Heart right ventricle (tissue), 16 donors: ENCODE results near the gene CORO2B. TPM values are rescaled to one million over a fixed set of nuclear protein-coding genes. Genes with fewer than 3 reads are reported as not detected.

Experiments
- ATAC-seq, 8 donors: fragments of 200-7000 bp; cut with Tn5 transposase; one replicate each; pipeline ENCODE4 v1.9.1; 2020; ENCODE audit warnings: mild to moderate bottlenecking in 8 of 8, moderate library complexity in 8 of 8, moderate number of reproducible peaks in 1 of 8
- DNase-seq, 2 donors: peaks; one replicate each; pipeline ENCODE4 v3.0.0-alpha.2; 2020
- H3K27ac ChIP-seq, 10 donors: fragments of 200-600 bp; sonication (generic) in 2 of 10; one replicate each; pipeline versions ENCODE4 v1.5.0 to v1.8.0; 2020 to 2022; ENCODE audit warnings: mild to moderate bottlenecking in 3 of 10
- H3K27me3 ChIP-seq, 7 donors: fragments of 200-600 bp; one replicate each; pipeline ENCODE4 v1.8.0; 2021 to 2022; ENCODE audit warnings: mild to moderate bottlenecking in 2 of 7
- H3K36me3 ChIP-seq, 9 donors: fragments of 200-600 bp; sonication (generic) in 1 of 9; one replicate each; pipeline versions ENCODE4 v1.5.0 to v1.8.0; 2020 to 2022; ENCODE audit warnings: mild to moderate bottlenecking in 2 of 9
- H3K4me1 ChIP-seq, 9 donors: fragments of 200-600 bp; sonication (generic) in 1 of 9; one replicate each; pipeline versions ENCODE4 v1.5.0 to v1.8.0; 2020 to 2022; ENCODE audit warnings: mild to moderate bottlenecking in 4 of 9
- H3K4me3 ChIP-seq, 10 donors: fragments of 200-600 bp; sonication (generic) in 2 of 10; one replicate each; pipeline versions ENCODE4 v1.5.0 to v1.8.0; 2020 to 2022; ENCODE audit warnings: mild to moderate bottlenecking in 7 of 10, moderate library complexity in 2 of 10
- H3K9me3 ChIP-seq, 11 donors: fragments of 200-600 bp in 10 of 11; sonication (generic) in 2 of 11; one replicate each; pipeline versions ENCODE4 v1.5.0 to v1.8.0; 2013 to 2022; ENCODE audit warnings: mild to moderate bottlenecking in 2 of 11, control low read depth in 1 of 11, moderate library complexity in 1 of 11
- WGBS, 2 donors: extraction: QIAGEN DNeasy Blood & Tissue Kit; methylation state at CpG; one replicate each; pipeline ENCODE4 v1.1.7; 2013; ENCODE audit warnings: inconsistent platforms in 1 of 2; 5-methylcytosine and 5-hydroxymethylcytosine counted together
- intact Hi-C, 10 donors: fragments of 100-400 bp; cut with DNase I; formaldehyde crosslinking; loops; one replicate each; pipeline versions ENCODE4 v1.11.1 to v1.14.2; 2022
- polyA plus RNA-seq, 2 donors: library from polyadenylated mRNA; stranded (reverse); fragments of 200-250 nt; gene quantifications; one replicate each; pipeline ENCODE4 v1.2.3, GENCODE V29; 2013
- total RNA-seq, 10 donors: library from RNA; stranded (reverse); fragmentation: NEBNext Ultra II Directional in 3 of 10; extraction: Animal tissue kit (Norgen Biotek cat#: 25700) in 3 of 10; gene quantifications; one replicate each; pipeline versions ENCODE4 v1.2.1 to v1.2.4, GENCODE V29; 2021 to 2023
- TF ChIP-seq, protein P1 (sequence below), 9 donors: fragments of 200-600 bp; sonication (generic) in 2 of 9; IDR thresholded peaks; one replicate each; pipeline versions ENCODE4 v1.5.0 to v1.8.0; 2021 to 2022; ENCODE audit warnings: antibody characterized with exemption in 9 of 9, mild to moderate bottlenecking in 5 of 9, moderate library complexity in 1 of 9
- donor health status: Arrhythmogenic right ventricular cardiomyopathy.
- donor health status: ischemic (EF 13 %, LVEDD 7.1; RV severe dilation, severe dysfunction).
- donor health status: healthy with polysubstance abuse.
- donor health status: DM: no; HTN: yes; CAD: no.
- donor health status: DM: no; HTN: no; CAD: no.
- donor health status: ischemic (EF 25% LVEDD 6.9; RV normal size, moderate dysfunction).
- donor health status: ischemic (EF 25% LVEDD 5.7; RV mildly dilated, moderate dysfunction).
- donor health status: healthy.
- donor health status: DM: yes; HTN: yes; CAD: no.
- donor health status: Ischemic cardiomyopathy.
- donor health status: ischemic (EF 35%, LVEDD 5.7; RV mildly dilated, moderate dysfunction).
- donor health status: nonischemic (EF 11% LVEDD 7.7; RV severe dilation, severe dysfunction).
- donor health status: DM: yes; HTN: yes; CAD: no.
- donor health status: PGD.
- donor health status: ischemic (EF 29% LVEDD 5.4; RV normal size, mild dysfunction).
- donor health status: nonischemic (EF 23%, LVEDD 6.1; RV moderate dilation, normal function).

The CORO2B gene
- total and polyA plus RNA-seq, 12 donors: 2.6 to 8.1 (median 4.5) TPM

DNA sequence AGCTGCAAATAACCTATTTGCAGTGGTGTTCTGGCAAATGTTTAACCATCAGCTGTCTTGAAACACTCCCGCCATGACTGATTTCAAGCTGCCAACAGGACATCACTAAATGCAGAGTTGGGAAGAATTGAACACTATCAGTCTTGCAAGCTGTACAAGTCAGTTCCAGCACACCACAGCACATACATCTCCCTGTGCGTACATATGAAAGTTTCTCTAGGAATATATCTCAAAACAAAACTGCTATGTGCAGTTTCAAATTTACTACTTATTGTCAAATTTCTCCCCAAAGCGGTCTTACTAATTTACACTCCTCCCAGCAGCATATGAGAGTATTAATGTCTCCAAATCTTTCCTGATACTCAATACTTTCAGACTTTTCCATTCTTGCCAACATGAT lies 30.4 kb upstream of the CORO2B start:
- WGBS, 2 donors: 85 to 94% methylated on average over 3 of the region's 3 CpGs
- intact Hi-C loops: loop anchor here in 1 of 10 donors (10.0 kb wide), 1 partner anchor 294 kb away; no protein-coding TSS in a partner anchor
- no peak for ATAC-seq

DNA sequence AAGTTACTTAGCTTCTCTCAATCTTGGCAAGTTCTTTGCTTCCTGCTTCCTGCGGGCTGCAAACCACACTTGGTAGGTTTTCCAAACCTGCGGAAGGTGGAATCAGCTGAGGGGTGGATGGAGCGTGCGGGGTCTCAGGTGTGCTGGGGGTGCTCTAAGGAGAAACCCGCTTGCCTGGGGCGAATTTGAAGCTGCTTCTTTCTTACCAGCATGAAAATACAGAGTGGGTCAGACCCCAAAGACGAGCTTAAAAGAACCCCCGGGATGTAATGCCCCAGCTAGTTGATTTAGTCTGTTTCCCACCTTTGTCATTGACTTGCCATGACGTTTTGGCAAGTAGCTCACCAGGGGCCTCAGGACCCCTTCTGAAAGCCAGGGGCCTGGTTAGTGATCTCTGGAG lies 28.8 kb upstream of the CORO2B start:
- DNase-seq: no peak
- Histone ChIP-seq H3K4me3 (no peak overlapping the region), H3K4me1 (peaks cover 0 to 11% (median 0%) of the 10 kb centered on the region in 9 donors), H3K27me3 (no peaks in the 10 kb centered on the region), H3K36me3 (no peaks in the 10 kb centered on the region), H3K27ac (no peak overlapping the region), H3K9me3 (peaks cover 0 to 6% (median 0%) of the 10 kb centered on the region in 11 donors)
- intact Hi-C loops: loop anchor here in 8 of 10 donors (2.0 to 10.0 kb wide), 10 partner anchors 243 to 377 kb away; no protein-coding TSS in a partner anchor
- WGBS, 2 donors: 72 to 73% methylated on average over 9 of the region's 9 CpGs
- no peak for ATAC-seq
- TF ChIP-seq, protein P1, sequence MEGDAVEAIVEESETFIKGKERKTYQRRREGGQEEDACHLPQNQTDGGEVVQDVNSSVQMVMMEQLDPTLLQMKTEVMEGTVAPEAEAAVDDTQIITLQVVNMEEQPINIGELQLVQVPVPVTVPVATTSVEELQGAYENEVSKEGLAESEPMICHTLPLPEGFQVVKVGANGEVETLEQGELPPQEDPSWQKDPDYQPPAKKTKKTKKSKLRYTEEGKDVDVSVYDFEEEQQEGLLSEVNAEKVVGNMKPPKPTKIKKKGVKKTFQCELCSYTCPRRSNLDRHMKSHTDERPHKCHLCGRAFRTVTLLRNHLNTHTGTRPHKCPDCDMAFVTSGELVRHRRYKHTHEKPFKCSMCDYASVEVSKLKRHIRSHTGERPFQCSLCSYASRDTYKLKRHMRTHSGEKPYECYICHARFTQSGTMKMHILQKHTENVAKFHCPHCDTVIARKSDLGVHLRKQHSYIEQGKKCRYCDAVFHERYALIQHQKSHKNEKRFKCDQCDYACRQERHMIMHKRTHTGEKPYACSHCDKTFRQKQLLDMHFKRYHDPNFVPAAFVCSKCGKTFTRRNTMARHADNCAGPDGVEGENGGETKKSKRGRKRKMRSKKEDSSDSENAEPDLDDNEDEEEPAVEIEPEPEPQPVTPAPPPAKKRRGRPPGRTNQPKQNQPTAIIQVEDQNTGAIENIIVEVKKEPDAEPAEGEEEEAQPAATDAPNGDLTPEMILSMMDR (IDR thresholded peaks at IDR 0.05): no peak

More for the DNA sequence above, 30.4 kb upstream of the CORO2B start:
- no peak for DNase-seq
- Histone ChIP-seq H3K9me3 (peaks cover 0 to 6% (median 0%) of the 10 kb centered on the region in 11 donors), H3K27me3 (no peaks in the 10 kb centered on the region), H3K27ac (no peak overlapping the region), H3K36me3 (no peaks in the 10 kb centered on the region), H3K4me1 (peaks cover 0 to 19% (median 9%) of the 10 kb centered on the region in 9 donors), H3K4me3 (no peak overlapping the region)
- TF ChIP-seq, protein P1 (IDR thresholded peaks at IDR 0.05): no peak

DNA sequence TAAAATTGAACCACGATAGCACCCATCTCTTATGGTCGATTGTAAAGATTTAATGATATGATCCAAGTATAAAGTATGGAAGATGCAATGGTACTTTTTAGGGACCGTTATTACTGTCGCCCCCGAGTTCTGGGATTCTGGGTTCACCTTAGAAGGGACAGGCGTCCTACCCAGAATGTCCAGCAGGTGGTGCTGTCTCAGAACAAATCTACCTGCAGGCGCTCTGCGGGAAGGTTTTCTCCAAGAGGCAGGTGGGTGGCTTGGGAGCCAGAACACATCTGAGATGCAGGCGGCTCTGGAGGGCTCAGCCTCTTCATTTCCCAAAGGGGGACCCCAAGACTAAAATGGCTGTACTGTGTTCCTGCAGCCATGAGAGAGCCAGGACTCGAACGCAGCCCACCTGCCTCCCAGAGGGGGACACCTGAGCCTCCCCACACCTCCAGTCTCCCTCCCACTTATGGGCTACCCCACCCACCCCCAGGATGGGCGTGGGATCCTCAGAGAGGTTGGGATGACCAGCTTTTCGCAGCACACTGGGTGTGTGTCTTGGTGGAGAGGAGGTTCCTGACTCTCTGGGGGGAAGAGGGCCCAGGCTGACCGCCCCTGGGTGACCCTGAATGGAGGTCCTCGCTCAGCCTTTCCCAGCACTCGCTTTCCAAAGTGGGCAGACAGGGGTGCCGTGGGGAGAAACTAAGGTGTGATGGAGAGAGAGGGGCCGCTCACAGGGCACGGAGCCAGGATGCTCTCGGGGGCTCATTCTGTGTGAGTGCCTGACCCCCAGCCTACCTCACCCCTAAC lies 28.1 kb upstream of the CORO2B start:
- Histone ChIP-seq H3K27me3 (no peaks in the 10 kb centered on the region), H3K9me3 (peaks cover 0 to 6% (median 0%) of the 10 kb centered on the region in 11 donors), H3K27ac (no peak overlapping the region), H3K36me3 (no peaks in the 10 kb centered on the region), H3K4me3 (no peak overlapping the region), H3K4me1 (peaks cover 0 to 11% (median 0%) of the 10 kb centered on the region in 9 donors)
- ATAC-seq: peak in 7 of 8 donors; percentile 34 to 56 (median 48)
- 43 to 47% methylated on average over 20 of the region's 20 CpGs for WGBS, 2 donors
- intact Hi-C loops: loop anchor here in 8 of 10 donors (2.0 to 10.0 kb wide), 10 partner anchors 243 to 377 kb away; no protein-coding TSS in a partner anchor
- TF ChIP-seq, protein P1 (IDR thresholded peaks at IDR 0.05): peak; percentile 89 to 96 (median 94)
- peak; percentile 67 to 72 for DNase-seq

DNA sequence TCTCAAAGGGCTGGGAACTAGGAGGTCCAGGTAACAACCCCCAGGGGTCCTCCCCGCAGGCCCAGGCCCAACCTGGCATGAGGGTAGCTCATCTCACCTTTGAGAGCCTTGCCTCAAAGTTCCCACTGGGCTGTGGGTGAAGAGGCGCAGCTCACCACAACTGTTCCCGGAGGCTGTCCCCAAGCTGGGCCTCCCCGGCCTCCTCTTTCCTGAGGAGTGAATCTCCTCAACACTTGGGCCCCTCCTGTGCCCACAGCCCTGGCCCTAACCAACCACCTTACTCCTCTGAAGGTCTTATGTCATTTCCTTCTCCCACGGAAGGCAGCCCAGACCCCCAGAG lies 27.5 kb upstream of the CORO2B start:
- TF ChIP-seq, protein P1 (IDR thresholded peaks at IDR 0.05): no peak
- H3K9me3 ChIP-seq: peaks cover 0 to 6% (median 0%) of the 10 kb centered on the region in 11 donors
- H3K4me1 ChIP-seq: peaks cover 0 to 11% (median 0%) of the 10 kb centered on the region in 9 donors
- intact Hi-C loops: loop anchor here in 8 of 10 donors (2.0 to 10.0 kb wide), 10 partner anchors 244 to 376 kb away; no protein-coding TSS in a partner anchor
- no peaks in the 10 kb centered on the region for H3K27me3 ChIP-seq
- DNase-seq (no peak), ATAC-seq (no peak)
- 85 to 87% methylated on average over 5 of the region's 5 CpGs for WGBS, 2 donors
- no peak overlapping the region for H3K27ac ChIP-seq
- H3K36me3 ChIP-seq: no peaks in the 10 kb centered on the region
- H3K4me3 ChIP-seq: no peak overlapping the region
